Fibroblast of mammary gland (primary cell): Measurements from ENCODE around the gene CLEC3B.
A peak's percentile ranks its signal among the peaks of the same experiment; 100 is the strongest.

Experiments
- DNase-seq: peaks from one replicate; pipeline ENCODE4 v3.0.0-alpha.2; 2010; ENCODE audit warnings: low read depth
- H3K4me3 ChIP-seq: 2 replicates; pipeline ENCODE4 v1.5.1; 2011; ENCODE audit warnings: low read depth, mild to moderate bottlenecking, low read length, moderate library complexity; ENCODE audit not compliant: control insufficient read depth
- TF ChIP-seq, protein P1 (sequence below): conservative IDR thresholded peaks from 2 replicates; pipeline ENCODE4 v1.5.1; 2011; ENCODE audit warnings: low read depth, low read length, inconsistent platforms; ENCODE audit not compliant: control insufficient read depth, insufficient read depth

Gene CLEC3B

DNA sequence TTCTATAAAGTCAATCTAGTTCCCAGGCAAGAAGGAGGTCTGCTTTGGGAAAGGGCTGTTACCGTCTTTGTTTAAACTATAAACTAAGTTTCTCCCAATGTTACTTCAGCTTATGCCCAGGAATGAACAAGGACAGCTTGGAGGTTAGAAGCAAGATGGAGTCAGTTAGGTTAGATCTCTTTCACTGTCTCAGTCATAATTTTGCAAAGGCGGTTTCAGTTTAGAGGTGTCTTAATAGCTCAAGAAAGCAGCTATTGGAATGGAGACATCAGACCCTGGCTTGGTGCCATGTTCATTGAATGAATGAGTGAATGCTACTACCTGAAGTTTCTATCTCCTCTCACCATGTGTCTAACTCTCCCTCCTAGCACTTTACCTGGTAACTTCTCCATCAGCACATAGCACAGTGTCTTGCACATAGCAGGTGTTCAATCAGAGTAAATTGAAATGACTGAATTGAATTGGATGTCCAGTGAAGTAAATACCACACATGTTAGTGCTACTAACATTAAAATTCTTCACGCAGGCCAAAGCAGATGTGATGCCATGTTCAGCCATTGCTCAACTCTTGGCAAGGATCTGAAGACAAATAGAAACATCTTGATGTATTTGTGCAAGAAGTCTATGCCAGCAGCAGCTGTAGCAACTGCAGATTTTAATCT is 28.2 kb downstream of the CLEC3B start:
- DNase-seq: peak; percentile 96
- H3K4me3 ChIP-seq: no peak overlapping the region
- TF ChIP-seq, protein P1, sequence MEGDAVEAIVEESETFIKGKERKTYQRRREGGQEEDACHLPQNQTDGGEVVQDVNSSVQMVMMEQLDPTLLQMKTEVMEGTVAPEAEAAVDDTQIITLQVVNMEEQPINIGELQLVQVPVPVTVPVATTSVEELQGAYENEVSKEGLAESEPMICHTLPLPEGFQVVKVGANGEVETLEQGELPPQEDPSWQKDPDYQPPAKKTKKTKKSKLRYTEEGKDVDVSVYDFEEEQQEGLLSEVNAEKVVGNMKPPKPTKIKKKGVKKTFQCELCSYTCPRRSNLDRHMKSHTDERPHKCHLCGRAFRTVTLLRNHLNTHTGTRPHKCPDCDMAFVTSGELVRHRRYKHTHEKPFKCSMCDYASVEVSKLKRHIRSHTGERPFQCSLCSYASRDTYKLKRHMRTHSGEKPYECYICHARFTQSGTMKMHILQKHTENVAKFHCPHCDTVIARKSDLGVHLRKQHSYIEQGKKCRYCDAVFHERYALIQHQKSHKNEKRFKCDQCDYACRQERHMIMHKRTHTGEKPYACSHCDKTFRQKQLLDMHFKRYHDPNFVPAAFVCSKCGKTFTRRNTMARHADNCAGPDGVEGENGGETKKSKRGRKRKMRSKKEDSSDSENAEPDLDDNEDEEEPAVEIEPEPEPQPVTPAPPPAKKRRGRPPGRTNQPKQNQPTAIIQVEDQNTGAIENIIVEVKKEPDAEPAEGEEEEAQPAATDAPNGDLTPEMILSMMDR: no peak

DNA sequence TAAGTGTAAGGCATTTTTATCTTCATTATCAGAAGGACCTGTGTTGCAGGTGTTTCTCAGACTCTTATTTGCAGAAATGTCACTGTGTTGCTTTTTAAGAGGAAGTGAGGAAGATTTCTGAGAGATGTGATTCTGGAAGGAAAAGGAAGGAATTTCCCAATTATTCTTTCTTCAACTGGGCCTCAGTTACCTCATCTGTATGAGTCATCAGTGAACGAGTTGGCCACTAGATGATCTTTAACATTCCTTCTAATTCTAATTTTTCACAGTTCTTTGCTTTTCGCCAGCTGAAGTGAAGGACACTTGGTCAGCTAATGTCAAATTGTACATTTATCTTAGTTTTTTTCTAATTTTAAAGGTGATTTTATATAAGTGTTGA is 28.9 kb downstream of the CLEC3B start:
- no peak overlapping the region for H3K4me3 ChIP-seq
- TF ChIP-seq, protein P1: no peak
- DNase-seq: peak; percentile 86

GRCh38 chr3:45055411-45056143 is 29.5 kb downstream of the CLEC3B start:
- peak; percentile 84 for DNase-seq
- H3K4me3 ChIP-seq: no peak overlapping the region
- TF ChIP-seq, protein P1: peak; percentile 10

GRCh38 chr3:45056608-45057301 is 30.7 kb downstream of the CLEC3B start:
- no peak overlapping the region for H3K4me3 ChIP-seq
- DNase-seq: no peak
- TF ChIP-seq, protein P1: no peak

GRCh38 chr3:45057557-45057956 is 31.5 kb downstream of the CLEC3B start:
- TF ChIP-seq, protein P1: no peak
- DNase-seq: no peak
- no peak overlapping the region for H3K4me3 ChIP-seq

GRCh38 chr3:45059132-45059531 is 33.0 kb downstream of the CLEC3B start:
- no peak for DNase-seq
- TF ChIP-seq, protein P1: no peak
- H3K4me3 ChIP-seq: no peak overlapping the region
